ENCODE results near the gene NGB.
"Not testable (repeated sequence)": the region's sequence is repeated elsewhere in the genome, so short reads cannot be mapped to it uniquely, and the experiment has no call there.

The NGB gene

GRCh38 chr14:77296155-77296554 lies 25.1 kb upstream of the NGB start:
- DNase-seq (ENCODE audit: low read depth): no peak

GRCh38 chr14:77290705-77291104 lies 19.7 kb upstream of the NGB start:
- DNase-seq (ENCODE audit: low read depth): no peak

- no peak for DNase-seq (ENCODE audit: low read depth)
Measured at GRCh38 chr14:77286576-77286975, 15.6 kb upstream of the NGB start.

GRCh38 chr14:77284466-77284865 lies 13.5 kb upstream of the NGB start:
- no peak for DNase-seq (ENCODE audit: low read depth)

GRCh38 chr14:77284066-77284465 lies 13.1 kb upstream of the NGB start:
- no peak for DNase-seq (ENCODE audit: low read depth)

GRCh38 chr14:77281852-77282410 lies 10.9 kb upstream of the NGB start:
- DNase-seq (ENCODE audit: low read depth): no peak

- DNase-seq (ENCODE audit: low read depth): not testable (repeated sequence)
Measured at GRCh38 chr14:77280921-77281320, 9.9 kb upstream of the NGB start.

GRCh38 chr14:77279719-77280118 lies 8.7 kb upstream of the NGB start:
- no peak for DNase-seq (ENCODE audit: low read depth)

GRCh38 chr14:77278461-77279230 lies 7.6 kb upstream of the NGB start:
- DNase-seq (ENCODE audit: low read depth): no peak

- no peak for DNase-seq (ENCODE audit: low read depth)
Measured at GRCh38 chr14:77276959-77277358, 6.0 kb upstream of the NGB start.

- no peak for DNase-seq (ENCODE audit: low read depth)
Measured at GRCh38 chr14:77276295-77276935, 5.4 kb upstream of the NGB start.

GRCh38 chr14:77275601-77276017 lies 4.6 kb upstream of the NGB start:
- no peak for DNase-seq (ENCODE audit: low read depth)

GRCh38 chr14:77275041-77275580 lies 4.1 kb upstream of the NGB start:
- DNase-seq (ENCODE audit: low read depth): no peak

GRCh38 chr14:77273796-77274195 lies 2.8 kb upstream of the NGB start:
- no peak for DNase-seq (ENCODE audit: low read depth)

GRCh38 chr14:77272261-77272660 lies 1.3 kb upstream of the NGB start:
- no peak for DNase-seq (ENCODE audit: low read depth)

GRCh38 chr14:77270361-77271112 lies 469 bp downstream of the NGB start:
- no peak for DNase-seq (ENCODE audit: low read depth)

GRCh38 chr14:77268989-77269600 lies 1.9 kb downstream of the NGB start:
- DNase-seq (ENCODE audit: low read depth): no peak

- no peak for DNase-seq (ENCODE audit: low read depth)
Measured at GRCh38 chr14:77267937-77268699, 2.9 kb downstream of the NGB start.

- no peak for DNase-seq (ENCODE audit: low read depth)
Measured at GRCh38 chr14:77266336-77266735, 4.7 kb downstream of the NGB start.

- no peak for DNase-seq (ENCODE audit: low read depth)
Measured at GRCh38 chr14:77265561-77266335, 5.3 kb downstream of the NGB start.

Data from T follicular helper cell (primary cell).